H1 (cell line): ENCODE measurements around the gene TSEN54.

ENCODE experiments used
- CHD1 ChIP-seq: IDR thresholded peaks from 2 replicates; pipeline ENCODE4 v1.6.1; 2012; ENCODE audit warnings: low read depth, low read length, improper control_type of control experiment
- EP300 ChIP-seq, 2 experiments: IDR thresholded peaks; 1 replicate in 1 of 2; 2 replicates in 1 of 2; pipeline ENCODE4 v1.6.1; 2011 to 2012; ENCODE audit warnings: low read depth in 2 of 2, low read length in 2 of 2, mild to moderate bottlenecking in 2 of 2, borderline replicate concordance in 1 of 2, inconsistent platforms in 1 of 2, moderate library complexity in 1 of 2
- EZH2 ChIP-seq: fragments of 200-600 bp; sonication (generic); IDR thresholded peaks from 2 replicates; pipeline ENCODE4 v1.7.1; 2012; ENCODE audit warnings: low read depth, mild to moderate bottlenecking, moderate library complexity, low read length, inconsistent platforms; ENCODE audit not compliant: severe bottlenecking
- POLR2A ChIP-seq, 2 experiments: IDR thresholded peaks; 1 replicate in 1 of 2; 2 replicates in 1 of 2; pipeline ENCODE4 v1.6.1; 2011; ENCODE audit warnings: low read depth in 2 of 2, low read length in 2 of 2, mild to moderate bottlenecking in 2 of 2; ENCODE audit errors: control extremely low read depth in 1 of 2
- POLR2AphosphoS5 ChIP-seq: IDR thresholded peaks from 2 replicates; pipeline ENCODE4 v1.6.1; 2011; ENCODE audit warnings: low read depth, low read length
- RFX5 ChIP-seq: IDR thresholded peaks from 2 replicates; pipeline ENCODE4 v1.6.1; 2011; ENCODE audit warnings: low read depth, low read length, improper control_type of control experiment, borderline replicate concordance
- SIX5 ChIP-seq: IDR thresholded peaks from 2 replicates; pipeline ENCODE4 v1.6.1; 2011; ENCODE audit warnings: mild to moderate bottlenecking, low read depth, low read length
- SP4 ChIP-seq: IDR thresholded peaks from 2 replicates; pipeline ENCODE4 v1.6.1; 2012; ENCODE audit warnings: low read length, inconsistent platforms
- TAF1 ChIP-seq: IDR thresholded peaks from 2 replicates; pipeline ENCODE4 v1.6.1; 2011; ENCODE audit warnings: mild to moderate bottlenecking, low read depth, low read length
- YY1 ChIP-seq: IDR thresholded peaks from 2 replicates; pipeline ENCODE4 v1.6.1; 2011; ENCODE audit warnings: low read depth, mild to moderate bottlenecking, low read length
- TF ChIP-seq, protein P1 (sequence below), 3 experiments: IDR thresholded peaks; 1 replicate in 2 of 3; 2 replicates in 1 of 3; pipeline versions ENCODE4 v1.5.1 to v1.6.1; 2011; ENCODE audit warnings: low read length in 3 of 3, mild to moderate bottlenecking in 3 of 3, inconsistent platforms in 2 of 3, low read depth in 1 of 3, moderate library complexity in 1 of 3; ENCODE audit not compliant: insufficient read depth in 1 of 3; ENCODE audit errors: control extremely low read depth in 1 of 3
- TF ChIP-seq, protein P2 (sequence below): IDR thresholded peaks from 2 replicates; pipeline ENCODE4 v1.6.1; 2011; ENCODE audit warnings: low read length, improper control_type of control experiment

DNA sequence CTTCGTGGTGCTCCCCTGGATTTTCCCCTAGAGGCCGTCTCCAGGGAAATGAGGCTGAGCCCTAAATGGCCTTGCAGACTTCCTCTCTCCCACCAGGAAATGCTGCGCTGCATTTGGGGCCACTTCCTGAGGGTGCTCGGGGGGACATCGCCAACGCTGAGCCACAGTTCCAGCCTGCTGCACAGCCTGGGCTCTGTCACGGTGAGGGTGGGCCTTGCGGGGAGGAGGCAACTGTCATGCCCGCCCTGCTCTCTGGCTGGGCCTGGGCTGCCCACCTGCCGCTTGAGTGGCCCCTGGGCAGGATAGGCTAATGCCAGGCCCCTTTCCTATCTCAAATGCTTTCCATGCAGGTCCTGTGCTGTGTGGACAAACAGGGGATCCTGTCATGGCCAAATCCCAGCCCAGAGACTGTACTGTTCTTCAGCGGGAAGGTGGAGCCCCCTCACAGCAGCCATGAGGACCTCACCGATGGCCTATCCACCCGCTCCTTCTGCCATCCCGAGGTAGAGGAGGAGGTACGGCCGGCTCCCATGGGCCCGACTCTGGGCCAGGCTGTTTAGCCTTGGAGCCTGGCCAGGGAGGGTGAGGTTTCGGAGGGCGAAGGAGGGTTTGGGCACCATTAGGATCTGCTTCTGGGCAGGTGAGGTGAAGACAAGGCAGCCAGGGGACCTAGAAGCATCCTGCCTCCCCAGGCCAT, 25.2 kb upstream of the TSEN54 start:
- TF ChIP-seq SIX5 (no peak), POLR2AphosphoS5 (no peak), POLR2A (IDR thresholded peaks at IDR 0.05; ENCODE audit: control extremely low read depth in 1 of 2, low read depth in 2 of 2, low read length in 2 of 2) (no peak), RFX5 (no peak), TAF1 (no peak), YY1 (no peak), CHD1 (no peak), SP4 (no peak), EP300 (IDR thresholded peaks at IDR 0.05; ENCODE audit: borderline replicate concordance in 1 of 2, low read depth in 2 of 2, low read length in 2 of 2) (no peak), EZH2 (no peak)
- TF ChIP-seq, protein P1, sequence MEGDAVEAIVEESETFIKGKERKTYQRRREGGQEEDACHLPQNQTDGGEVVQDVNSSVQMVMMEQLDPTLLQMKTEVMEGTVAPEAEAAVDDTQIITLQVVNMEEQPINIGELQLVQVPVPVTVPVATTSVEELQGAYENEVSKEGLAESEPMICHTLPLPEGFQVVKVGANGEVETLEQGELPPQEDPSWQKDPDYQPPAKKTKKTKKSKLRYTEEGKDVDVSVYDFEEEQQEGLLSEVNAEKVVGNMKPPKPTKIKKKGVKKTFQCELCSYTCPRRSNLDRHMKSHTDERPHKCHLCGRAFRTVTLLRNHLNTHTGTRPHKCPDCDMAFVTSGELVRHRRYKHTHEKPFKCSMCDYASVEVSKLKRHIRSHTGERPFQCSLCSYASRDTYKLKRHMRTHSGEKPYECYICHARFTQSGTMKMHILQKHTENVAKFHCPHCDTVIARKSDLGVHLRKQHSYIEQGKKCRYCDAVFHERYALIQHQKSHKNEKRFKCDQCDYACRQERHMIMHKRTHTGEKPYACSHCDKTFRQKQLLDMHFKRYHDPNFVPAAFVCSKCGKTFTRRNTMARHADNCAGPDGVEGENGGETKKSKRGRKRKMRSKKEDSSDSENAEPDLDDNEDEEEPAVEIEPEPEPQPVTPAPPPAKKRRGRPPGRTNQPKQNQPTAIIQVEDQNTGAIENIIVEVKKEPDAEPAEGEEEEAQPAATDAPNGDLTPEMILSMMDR (IDR thresholded peaks at IDR 0.05; ENCODE audit: control extremely low read depth in 1 of 3, insufficient read depth in 1 of 3, low read depth in 1 of 3, low read length in 3 of 3) = no peak
- TF ChIP-seq, protein P2, sequence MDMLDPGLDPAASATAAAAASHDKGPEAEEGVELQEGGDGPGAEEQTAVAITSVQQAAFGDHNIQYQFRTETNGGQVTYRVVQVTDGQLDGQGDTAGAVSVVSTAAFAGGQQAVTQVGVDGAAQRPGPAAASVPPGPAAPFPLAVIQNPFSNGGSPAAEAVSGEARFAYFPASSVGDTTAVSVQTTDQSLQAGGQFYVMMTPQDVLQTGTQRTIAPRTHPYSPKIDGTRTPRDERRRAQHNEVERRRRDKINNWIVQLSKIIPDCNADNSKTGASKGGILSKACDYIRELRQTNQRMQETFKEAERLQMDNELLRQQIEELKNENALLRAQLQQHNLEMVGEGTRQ = no peak
